Measurements from ENCODE around the gene LTBP3.

- peak in 4 of 6 experiments; percentile 18 to 40 (median 24) for TF ChIP-seq CTCF (IDR thresholded peaks at IDR 0.05)
- TF ChIP-seq POLR2A (IDR thresholded peaks at IDR 0.05), result no peak
Measured at GRCh38 chr11:65530157-65530496, 28.0 kb downstream of the LTBP3 start.

Measured in adrenal gland (tissue), 5 donors.